A549 (cell line): Measurements from ENCODE around the gene LRIT2.

Experiments used
- CHD4 ChIP-seq: fragments of 200-600 bp; sonication (generic); IDR thresholded peaks from 2 replicates; pipeline ENCODE4 v1.6.1; 2016; ENCODE audit warnings: antibody characterized with exemption, mild to moderate bottlenecking, borderline replicate concordance
- EHMT2 ChIP-seq: fragments of 200-600 bp; sonication (generic); IDR thresholded peaks from 2 replicates; pipeline ENCODE4 v1.6.1; 2016; ENCODE audit warnings: antibody characterized with exemption, low read depth, mild to moderate bottlenecking, moderate library complexity
- EP300 ChIP-seq, 2 experiments: fragments of >200 bp; sonication (Bioruptor Twin); formaldehyde crosslinking; IDR thresholded peaks; 2 replicates in 1 of 2; 3 replicates in 1 of 2; pipeline ENCODE4 v1.6.1; 2016 to 2017
- ESRRA ChIP-seq: fragments of 150-350 bp; IDR thresholded peaks from 2 replicates; pipeline ENCODE4 v1.6.1; 2014; ENCODE audit warnings: mild to moderate bottlenecking, low read length, borderline replicate concordance
- JUNB ChIP-seq: fragments of >200 bp; sonication (Bioruptor Twin); formaldehyde crosslinking; IDR thresholded peaks from 2 replicates; pipeline ENCODE4 v1.6.1; 2016
- KDM5A ChIP-seq: fragments of 200-600 bp; sonication (generic); IDR thresholded peaks from 2 replicates; pipeline ENCODE4 v1.6.1; 2016; ENCODE audit warnings: antibody characterized with exemption, mild to moderate bottlenecking
- PHF8 ChIP-seq: fragments of 200-600 bp; sonication (generic); IDR thresholded peaks from 2 replicates; pipeline ENCODE4 v1.6.1; 2016; ENCODE audit warnings: low read depth, mild to moderate bottlenecking, antibody characterized with exemption, moderate library complexity, borderline replicate concordance
- POLR2A ChIP-seq: IDR thresholded peaks from 2 replicates; pipeline ENCODE4 v1.6.1; 2012; ENCODE audit warnings: mild to moderate bottlenecking, low read length
- RNF2 ChIP-seq: fragments of 200-600 bp; sonication (generic); IDR thresholded peaks from 2 replicates; pipeline ENCODE4 v1.6.1; 2016; ENCODE audit warnings: low read depth, mild to moderate bottlenecking, antibody characterized with exemption, moderate library complexity, borderline replicate concordance
- TF ChIP-seq, protein P1 (sequence below): fragments of >200 bp; sonication (Bioruptor Twin); formaldehyde crosslinking; IDR thresholded peaks from 3 replicates; pipeline ENCODE4 v1.5.1; 2016

GRCh38 chr10:84270708-84271107, 45.4 kb upstream of the LRIT2 start:
- TF ChIP-seq CHD4 (no peak), JUNB (no peak), ESRRA (no peak), POLR2A (no peak), EHMT2 (no peak), RNF2 (no peak), EP300 (IDR thresholded peaks at IDR 0.05) (no peak), KDM5A (no peak), PHF8 (no peak)
- TF ChIP-seq, protein P1, sequence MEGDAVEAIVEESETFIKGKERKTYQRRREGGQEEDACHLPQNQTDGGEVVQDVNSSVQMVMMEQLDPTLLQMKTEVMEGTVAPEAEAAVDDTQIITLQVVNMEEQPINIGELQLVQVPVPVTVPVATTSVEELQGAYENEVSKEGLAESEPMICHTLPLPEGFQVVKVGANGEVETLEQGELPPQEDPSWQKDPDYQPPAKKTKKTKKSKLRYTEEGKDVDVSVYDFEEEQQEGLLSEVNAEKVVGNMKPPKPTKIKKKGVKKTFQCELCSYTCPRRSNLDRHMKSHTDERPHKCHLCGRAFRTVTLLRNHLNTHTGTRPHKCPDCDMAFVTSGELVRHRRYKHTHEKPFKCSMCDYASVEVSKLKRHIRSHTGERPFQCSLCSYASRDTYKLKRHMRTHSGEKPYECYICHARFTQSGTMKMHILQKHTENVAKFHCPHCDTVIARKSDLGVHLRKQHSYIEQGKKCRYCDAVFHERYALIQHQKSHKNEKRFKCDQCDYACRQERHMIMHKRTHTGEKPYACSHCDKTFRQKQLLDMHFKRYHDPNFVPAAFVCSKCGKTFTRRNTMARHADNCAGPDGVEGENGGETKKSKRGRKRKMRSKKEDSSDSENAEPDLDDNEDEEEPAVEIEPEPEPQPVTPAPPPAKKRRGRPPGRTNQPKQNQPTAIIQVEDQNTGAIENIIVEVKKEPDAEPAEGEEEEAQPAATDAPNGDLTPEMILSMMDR, result no peak
